ENCODE data around the gene RPTOR.

Gene RPTOR

GRCh38 chr17:80771612-80772005, 227.0 kb downstream of the RPTOR start:
- no peak overlapping the region for H4K91ac ChIP-seq (ENCODE audit: low read depth, low read length, poor library complexity)
- DNase-seq (ENCODE audit: low spot score): no peak
- H2BK120ac ChIP-seq (ENCODE audit: low read depth, low read length): no peak overlapping the region
- no peak overlapping the region for H3K4ac ChIP-seq (ENCODE audit: low read length)
- no peak overlapping the region for H3K18ac ChIP-seq (ENCODE audit: low read length)
- no peak overlapping the region for H2BK15ac ChIP-seq (ENCODE audit: low read length)
- H4K8ac ChIP-seq (ENCODE audit: low read depth, low read length): no peak overlapping the region
- peaks cover 0 to 1% of the 10 kb centered on the region in 2 donors for H3K36me3 ChIP-seq (replicated peaks in 1 of 2; ENCODE audit: control insufficient read depth in 2 of 2, insufficient read depth in 2 of 2, low read length in 2 of 2)
- H3K23ac ChIP-seq (ENCODE audit: low read depth, low read length, poor library complexity): no peak overlapping the region
- H2BK12ac ChIP-seq (ENCODE audit: low read length): no peak overlapping the region
- no peak overlapping the region for H3K9ac ChIP-seq (ENCODE audit: low read depth, low read length, poor library complexity)
- no peak overlapping the region for H3K27ac ChIP-seq (replicated peaks; ENCODE audit: low read length)
- peaks cover 0 to 2% of the 10 kb centered on the region in 2 donors for H3K4me1 ChIP-seq (ENCODE audit: control insufficient read depth in 2 of 2, insufficient read depth in 1 of 2, low read depth in 1 of 2, low read length in 2 of 2)
- H3K14ac ChIP-seq (ENCODE audit: low read length): peak overlapping the region; percentile 15
- no peak overlapping the region for H3K4me3 ChIP-seq (ENCODE audit: low read length in 2 of 2)
- no peak overlapping the region for H3K4me2 ChIP-seq (ENCODE audit: insufficient read depth, low read length, poor library complexity, severe bottlenecking)
- H3K79me1 ChIP-seq (ENCODE audit: low read depth, low read length): no peaks in the 10 kb centered on the region
- no CpG with 5 or more reads among the region's 11 CpGs for WGBS, 2 donors (ENCODE audit: extremely low coverage in 2 of 2, insufficient read length in 2 of 2, insufficient replicate concordance in 1 of 2)
- peak overlapping the region; percentile 72 for H2BK5ac ChIP-seq (ENCODE audit: low read length)
- H2AFZ ChIP-seq (ENCODE audit: low read length): no peak overlapping the region
- no peaks in the 10 kb centered on the region for H3K9me3 ChIP-seq (replicated peaks in 1 of 2; ENCODE audit: control insufficient read depth in 2 of 2, insufficient read depth in 1 of 2, low read depth in 1 of 2, low read length in 2 of 2)
- no peaks in the 10 kb centered on the region for H3K27me3 ChIP-seq (ENCODE audit: control insufficient read depth in 3 of 3, insufficient read depth in 3 of 3, low read depth in 1 of 3, low read length in 3 of 3)
- peak overlapping the region; percentile 17 for H2AK5ac ChIP-seq (ENCODE audit: low read depth, low read length)

DNA sequence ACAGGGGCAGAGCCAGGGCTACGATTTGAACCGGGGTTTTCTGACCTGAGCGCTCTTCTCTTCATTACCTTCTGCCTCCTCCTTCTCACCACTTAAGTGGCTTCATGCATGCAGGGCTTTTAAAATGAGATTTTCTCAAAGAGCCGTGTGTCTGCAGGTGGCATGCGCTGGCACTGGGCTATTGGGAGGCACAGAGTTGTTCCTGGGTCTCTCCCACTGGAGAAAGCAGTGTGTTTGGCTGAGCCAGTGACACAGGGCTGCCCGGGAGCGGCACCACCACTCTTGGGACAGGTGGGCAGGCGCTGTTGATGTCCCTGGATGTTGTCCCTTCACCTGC, 228.2 kb downstream of the RPTOR start:
- H3K27ac ChIP-seq (replicated peaks; ENCODE audit: low read length): no peak overlapping the region
- no peak overlapping the region for H4K91ac ChIP-seq (ENCODE audit: low read depth, low read length, poor library complexity)
- no CpG with 5 or more reads among the region's 8 CpGs for WGBS, 2 donors (ENCODE audit: extremely low coverage in 2 of 2, insufficient read length in 2 of 2, insufficient replicate concordance in 1 of 2)
- H2AFZ ChIP-seq (ENCODE audit: low read length): no peak overlapping the region
- no peak overlapping the region for H2BK12ac ChIP-seq (ENCODE audit: low read length)
- DNase-seq (ENCODE audit: low spot score): no peak
- H3K27me3 ChIP-seq (ENCODE audit: control insufficient read depth in 3 of 3, insufficient read depth in 3 of 3, low read depth in 1 of 3, low read length in 3 of 3): no peaks in the 10 kb centered on the region
- H3K4ac ChIP-seq (ENCODE audit: low read length): no peak overlapping the region
- no peak overlapping the region for H3K9ac ChIP-seq (ENCODE audit: low read depth, low read length, poor library complexity)
- H3K23ac ChIP-seq (ENCODE audit: low read depth, low read length, poor library complexity): no peak overlapping the region
- no peak overlapping the region for H3K14ac ChIP-seq (ENCODE audit: low read length)
- H3K18ac ChIP-seq (ENCODE audit: low read length): peak overlapping the region; percentile 50
- no peak overlapping the region for H2AK5ac ChIP-seq (ENCODE audit: low read depth, low read length)
- H4K8ac ChIP-seq (ENCODE audit: low read depth, low read length): no peak overlapping the region
- no peaks in the 10 kb centered on the region for H3K9me3 ChIP-seq (replicated peaks in 1 of 2; ENCODE audit: control insufficient read depth in 2 of 2, insufficient read depth in 1 of 2, low read depth in 1 of 2, low read length in 2 of 2)
- no peak overlapping the region for H2BK5ac ChIP-seq (ENCODE audit: low read length)
- H3K79me1 ChIP-seq (ENCODE audit: low read depth, low read length): no peaks in the 10 kb centered on the region
- H2BK120ac ChIP-seq (ENCODE audit: low read depth, low read length): no peak overlapping the region
- no peak overlapping the region for H3K4me3 ChIP-seq (ENCODE audit: low read length in 2 of 2)
- no peak overlapping the region for H2BK15ac ChIP-seq (ENCODE audit: low read length)
- no peak overlapping the region for H3K4me2 ChIP-seq (ENCODE audit: insufficient read depth, low read length, poor library complexity, severe bottlenecking)
- H3K4me1 ChIP-seq (ENCODE audit: control insufficient read depth in 2 of 2, insufficient read depth in 1 of 2, low read depth in 1 of 2, low read length in 2 of 2): peaks cover 0 to 2% of the 10 kb centered on the region in 2 donors
- H3K36me3 ChIP-seq (replicated peaks in 1 of 2; ENCODE audit: control insufficient read depth in 2 of 2, insufficient read depth in 2 of 2, low read length in 2 of 2): peaks cover 0 to 2% of the 10 kb centered on the region in 2 donors

GRCh38 chr17:80773243-80773991, 228.8 kb downstream of the RPTOR start:
- H3K9ac ChIP-seq (ENCODE audit: low read depth, low read length, poor library complexity): peak overlapping the region; percentile 39
- no peak for DNase-seq (ENCODE audit: low spot score)
- no peak overlapping the region for H4K91ac ChIP-seq (ENCODE audit: low read depth, low read length, poor library complexity)
- no peak overlapping the region for H3K4me2 ChIP-seq (ENCODE audit: insufficient read depth, low read length, poor library complexity, severe bottlenecking)
- peaks cover 0 to 2% of the 10 kb centered on the region in 2 donors for H3K4me1 ChIP-seq (ENCODE audit: control insufficient read depth in 2 of 2, insufficient read depth in 1 of 2, low read depth in 1 of 2, low read length in 2 of 2)
- H3K27ac ChIP-seq (replicated peaks; ENCODE audit: low read length): no peak overlapping the region
- no peak overlapping the region for H2AK5ac ChIP-seq (ENCODE audit: low read depth, low read length)
- H3K9me3 ChIP-seq (replicated peaks in 1 of 2; ENCODE audit: control insufficient read depth in 2 of 2, insufficient read depth in 1 of 2, low read depth in 1 of 2, low read length in 2 of 2): no peaks in the 10 kb centered on the region
- no peak overlapping the region for H3K4ac ChIP-seq (ENCODE audit: low read length)
- no peak overlapping the region for H3K4me3 ChIP-seq (ENCODE audit: low read length in 2 of 2)
- no peak overlapping the region for H3K23ac ChIP-seq (ENCODE audit: low read depth, low read length, poor library complexity)
- H2BK12ac ChIP-seq (ENCODE audit: low read length): no peak overlapping the region
- peak overlapping the region; percentile 50 for H3K18ac ChIP-seq (ENCODE audit: low read length)
- no CpG with 5 or more reads among the region's 19 CpGs for WGBS, 2 donors (ENCODE audit: extremely low coverage in 2 of 2, insufficient read length in 2 of 2, insufficient replicate concordance in 1 of 2)
- H4K8ac ChIP-seq (ENCODE audit: low read depth, low read length): no peak overlapping the region
- no peak overlapping the region for H2AFZ ChIP-seq (ENCODE audit: low read length)
- H2BK5ac ChIP-seq (ENCODE audit: low read length): no peak overlapping the region
- H3K36me3 ChIP-seq (replicated peaks in 1 of 2; ENCODE audit: control insufficient read depth in 2 of 2, insufficient read depth in 2 of 2, low read length in 2 of 2): peaks cover 0 to 2% of the 10 kb centered on the region in 2 donors
- no peak overlapping the region for H2BK15ac ChIP-seq (ENCODE audit: low read length)
- H3K27me3 ChIP-seq (ENCODE audit: control insufficient read depth in 3 of 3, insufficient read depth in 3 of 3, low read depth in 1 of 3, low read length in 3 of 3): no peaks in the 10 kb centered on the region
- no peaks in the 10 kb centered on the region for H3K79me1 ChIP-seq (ENCODE audit: low read depth, low read length)
- H3K14ac ChIP-seq (ENCODE audit: low read length): no peak overlapping the region
- H2BK120ac ChIP-seq (ENCODE audit: low read depth, low read length): no peak overlapping the region

DNA sequence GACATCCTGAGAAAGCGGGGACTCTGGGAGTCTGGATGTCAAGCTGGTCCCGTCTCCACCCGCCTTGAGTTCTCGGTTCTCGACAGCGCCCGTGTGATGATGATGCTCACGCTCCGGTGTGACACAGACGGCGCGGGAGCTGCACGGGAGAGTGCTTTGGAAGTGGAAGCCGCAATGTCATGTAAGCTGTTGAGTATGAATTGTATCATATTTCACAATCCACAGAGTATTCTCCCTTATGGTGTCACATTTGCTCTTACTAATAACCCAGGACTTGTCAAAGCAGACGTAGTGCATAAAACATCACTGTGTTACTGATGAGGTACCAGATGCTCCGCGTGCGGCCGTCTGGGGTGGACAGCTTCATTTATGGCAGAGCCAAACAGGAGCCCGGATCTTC, 229.5 kb downstream of the RPTOR start:
- no CpG with 5 or more reads among the region's 20 CpGs for WGBS, 2 donors (ENCODE audit: extremely low coverage in 2 of 2, insufficient read length in 2 of 2, insufficient replicate concordance in 1 of 2)

More for the DNA sequence above, 229.5 kb downstream of the RPTOR start:
- Histone ChIP-seq H3K27ac (replicated peaks; ENCODE audit: low read length) (no peak overlapping the region), H2BK12ac (ENCODE audit: low read length) (no peak overlapping the region), H3K27me3 (ENCODE audit: control insufficient read depth in 3 of 3, insufficient read depth in 3 of 3, low read depth in 1 of 3, low read length in 3 of 3) (no peaks in the 10 kb centered on the region), H3K18ac (ENCODE audit: low read length) (no peak overlapping the region), H3K9ac (ENCODE audit: low read depth, low read length, poor library complexity) (no peak overlapping the region), H3K79me1 (ENCODE audit: low read depth, low read length) (no peaks in the 10 kb centered on the region), H3K4me2 (ENCODE audit: insufficient read depth, low read length, poor library complexity, severe bottlenecking) (no peak overlapping the region), H2AFZ (ENCODE audit: low read length) (no peak overlapping the region), H2AK5ac (ENCODE audit: low read depth, low read length) (no peak overlapping the region), H2BK120ac (ENCODE audit: low read depth, low read length) (no peak overlapping the region), H4K8ac (ENCODE audit: low read depth, low read length) (no peak overlapping the region), H3K23ac (ENCODE audit: low read depth, low read length, poor library complexity) (no peak overlapping the region), H2BK15ac (ENCODE audit: low read length) (no peak overlapping the region), H3K4me3 (ENCODE audit: low read length in 2 of 2) (no peak overlapping the region), H3K14ac (ENCODE audit: low read length) (peak overlapping the region; percentile 76), H3K9me3 (replicated peaks in 1 of 2; ENCODE audit: control insufficient read depth in 2 of 2, insufficient read depth in 1 of 2, low read depth in 1 of 2, low read length in 2 of 2) (no peaks in the 10 kb centered on the region), H3K4ac (ENCODE audit: low read length) (no peak overlapping the region), H4K91ac (ENCODE audit: low read depth, low read length, poor library complexity) (peak overlapping the region; percentile 24), H3K4me1 (ENCODE audit: control insufficient read depth in 2 of 2, insufficient read depth in 1 of 2, low read depth in 1 of 2, low read length in 2 of 2) (peaks cover 0 to 2% of the 10 kb centered on the region in 2 donors), H3K36me3 (replicated peaks in 1 of 2; ENCODE audit: control insufficient read depth in 2 of 2, insufficient read depth in 2 of 2, low read length in 2 of 2) (peaks cover 0 to 2% of the 10 kb centered on the region in 2 donors), H2BK5ac (ENCODE audit: low read length) (no peak overlapping the region)
- no peak for DNase-seq (ENCODE audit: low spot score)

Measured in neuronal stem cell (in vitro differentiated cells).